Measurements from ENCODE around the gene RAMACL. TPM values are rescaled to one million over a fixed set of nuclear protein-coding genes. Genes with fewer than 3 reads are reported as not detected.

The RAMACL gene
- polyA plus RNA-seq, 3 donors: 0.20 to 3.2 (median 0.26) TPM

GRCh38 chr6:166560222-166560621, 26.3 kb downstream of the RAMACL start:
- no peak for DNase-seq (ENCODE audit: low read depth in 3 of 3, low spot score in 2 of 3)

DNA sequence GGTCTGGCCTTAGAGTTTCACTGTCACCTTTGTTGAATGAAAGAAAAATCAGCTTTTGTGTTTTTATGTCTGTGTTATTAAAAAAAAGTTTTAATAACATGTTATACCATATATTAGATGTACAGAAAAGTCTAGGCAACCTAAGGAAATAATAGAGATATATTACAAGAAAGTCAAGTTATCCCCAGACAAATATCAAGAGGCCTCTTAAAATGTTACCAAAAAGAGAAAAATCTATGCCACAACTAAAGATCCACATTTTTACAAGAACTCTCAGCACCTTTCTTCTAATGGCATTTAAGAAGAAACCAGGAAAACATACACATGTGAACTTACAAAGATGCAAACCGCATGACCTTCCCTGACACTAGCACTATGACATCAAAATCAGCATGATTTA, 26.8 kb downstream of the RAMACL start:
- DNase-seq (ENCODE audit: low read depth in 3 of 3, low spot score in 2 of 3): no peak

- no peak for DNase-seq (ENCODE audit: low read depth in 3 of 3, low spot score in 2 of 3)
Observed at GRCh38 chr6:166559211-166559610, 27.3 kb downstream of the RAMACL start.

- DNase-seq (ENCODE audit: low read depth in 3 of 3, low spot score in 2 of 3): no peak
Observed at GRCh38 chr6:166558156-166559005, 28.1 kb downstream of the RAMACL start.

GRCh38 chr6:166556863-166557322, 29.6 kb downstream of the RAMACL start:
- no peak for DNase-seq (ENCODE audit: low read depth in 3 of 3, low spot score in 2 of 3)

DNA sequence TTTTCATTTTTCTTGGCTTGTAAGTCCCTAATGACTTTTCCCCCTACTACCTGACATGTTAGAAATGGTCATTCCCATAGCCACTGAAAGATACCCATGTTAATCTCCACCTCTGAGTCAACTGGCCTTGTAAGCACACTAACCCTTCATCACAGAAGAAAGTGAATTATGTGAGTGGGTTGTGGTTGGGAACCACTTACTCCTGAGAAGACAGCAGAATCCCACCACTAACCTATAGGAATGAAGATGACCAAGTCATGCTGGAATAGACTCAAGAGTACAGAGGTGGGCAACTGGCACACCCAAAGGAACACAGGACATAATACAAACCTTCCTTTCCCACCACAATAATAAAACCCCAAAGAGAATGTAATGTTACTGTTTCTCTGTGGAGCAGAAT, 30.1 kb downstream of the RAMACL start:
- no peak for DNase-seq (ENCODE audit: low read depth in 3 of 3, low spot score in 2 of 3)

GRCh38 chr6:166555086-166555485, 31.4 kb downstream of the RAMACL start:
- DNase-seq (ENCODE audit: low read depth in 3 of 3, low spot score in 2 of 3): no peak

DNA sequence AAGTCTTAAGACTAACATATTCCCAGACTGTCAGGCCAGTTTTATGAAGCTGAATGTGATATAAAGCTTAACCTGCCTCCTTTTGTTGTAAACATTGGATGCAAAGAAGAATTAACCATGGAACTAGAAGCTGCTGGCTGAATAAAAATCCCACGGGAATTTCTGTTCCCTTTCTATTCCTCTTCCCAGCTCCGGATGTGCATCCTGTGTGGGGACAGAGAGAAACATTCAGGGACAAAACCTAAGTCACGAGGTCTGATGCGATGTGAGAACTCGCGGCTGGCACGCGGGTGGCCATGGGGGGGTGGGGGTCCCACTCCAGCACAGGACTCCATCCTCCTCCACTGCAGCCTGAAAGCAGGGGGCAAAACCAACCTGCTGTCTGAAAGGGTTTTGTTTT, 32.2 kb downstream of the RAMACL start:
- no peak for DNase-seq (ENCODE audit: low read depth in 3 of 3, low spot score in 2 of 3)

DNA sequence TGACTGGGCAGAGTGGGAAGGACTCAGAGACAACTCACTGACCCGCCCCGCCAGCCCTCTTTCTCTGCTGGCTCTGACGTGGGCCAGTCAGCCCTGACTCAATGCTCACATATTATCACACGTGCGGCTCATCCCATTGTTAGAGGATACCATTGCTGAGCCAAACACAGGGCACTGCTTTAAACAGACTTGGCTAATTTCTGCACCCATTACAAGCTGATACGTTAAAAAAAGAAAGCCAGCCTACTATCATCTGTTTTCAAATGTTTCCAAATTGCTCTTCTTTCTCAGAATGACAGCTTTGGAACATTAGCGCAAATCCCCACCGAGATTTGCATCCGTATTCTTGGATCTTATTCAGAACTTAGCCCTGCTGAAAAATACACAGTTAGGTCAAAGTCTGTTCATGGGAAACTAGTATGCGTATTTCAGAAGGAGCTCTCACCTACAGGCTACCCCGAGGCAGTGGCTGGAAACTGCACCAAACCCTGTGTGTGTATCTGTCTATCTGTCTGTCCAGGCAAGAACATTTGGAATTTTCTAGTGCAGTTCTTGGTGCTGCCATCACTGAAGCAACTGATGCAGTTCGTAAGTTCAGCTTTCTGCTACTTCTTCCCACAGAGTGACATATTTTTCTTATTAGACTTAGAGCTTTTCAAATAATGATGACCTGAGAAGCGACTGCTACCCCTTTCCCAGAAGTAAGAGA, 32.8 kb downstream of the RAMACL start:
- no peak for DNase-seq (ENCODE audit: low read depth in 3 of 3, low spot score in 2 of 3)

GRCh38 chr6:166552600-166552999, 33.9 kb downstream of the RAMACL start:
- DNase-seq (ENCODE audit: low read depth in 3 of 3, low spot score in 2 of 3): no peak

DNA sequence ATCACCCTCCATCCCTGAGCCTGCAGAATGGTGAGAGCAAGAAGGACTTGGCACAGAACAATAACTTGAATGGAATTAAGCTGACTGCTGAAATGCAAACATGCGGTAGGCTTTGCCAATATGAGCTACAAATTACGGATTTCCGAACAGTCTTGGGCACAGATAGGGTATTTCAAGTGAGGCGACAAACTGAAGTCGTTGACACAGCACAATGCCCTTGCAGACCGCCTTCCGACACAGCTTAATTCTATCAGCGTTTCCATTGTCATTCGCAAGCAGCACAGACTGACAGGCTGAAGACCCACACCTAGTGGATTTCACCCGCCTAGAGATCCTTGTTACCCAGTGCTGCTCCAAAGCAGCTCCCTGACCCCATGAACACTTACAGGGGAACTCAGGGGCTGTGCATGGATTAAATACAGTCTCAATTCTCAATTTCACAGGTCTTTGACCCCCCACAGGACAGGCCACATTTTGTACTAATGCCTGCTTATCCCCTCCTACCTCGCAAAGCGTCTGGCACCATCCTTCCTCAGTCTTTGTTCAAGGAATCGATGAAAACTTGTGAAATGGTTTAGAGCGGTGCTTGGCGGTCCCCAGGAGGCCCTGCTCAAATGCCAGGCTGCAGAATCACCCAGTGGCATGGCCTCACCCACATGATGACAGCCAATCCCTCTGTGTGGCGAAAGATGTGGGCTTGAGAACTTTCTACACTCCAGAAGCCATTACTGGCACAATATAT, 34.6 kb downstream of the RAMACL start:
- DNase-seq (ENCODE audit: low read depth in 3 of 3, low spot score in 2 of 3): no peak

DNA sequence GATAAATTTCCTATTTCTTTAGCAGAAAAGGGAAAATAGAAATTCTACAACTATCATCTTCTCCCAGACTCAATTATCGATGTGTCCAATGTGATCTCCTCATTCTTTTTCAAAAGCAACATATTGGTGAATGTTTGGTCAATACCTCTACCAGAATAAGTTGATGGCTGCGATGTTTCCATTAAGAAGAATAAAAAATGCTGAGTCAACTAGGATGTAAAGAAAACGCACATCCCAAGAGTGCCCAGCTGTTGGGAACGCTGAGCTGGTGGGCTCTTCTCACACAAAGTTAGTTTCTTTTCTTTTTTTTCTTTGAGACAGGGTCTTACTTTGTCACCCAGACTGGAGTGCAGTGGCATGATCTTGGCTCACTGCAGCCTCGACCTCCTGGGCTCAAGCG, 39.8 kb downstream of the RAMACL start:
- DNase-seq (ENCODE audit: low read depth in 3 of 3, low spot score in 2 of 3): no peak

GRCh38 chr6:166545156-166546034, 41.1 kb downstream of the RAMACL start:
- DNase-seq (ENCODE audit: low read depth in 3 of 3, low spot score in 2 of 3): no peak

- no peak for DNase-seq (ENCODE audit: low read depth in 3 of 3, low spot score in 2 of 3)
Observed at GRCh38 chr6:166544296-166544605, 42.2 kb downstream of the RAMACL start.

GRCh38 chr6:166543603-166544295, 42.7 kb downstream of the RAMACL start:
- DNase-seq (ENCODE audit: low read depth in 3 of 3, low spot score in 2 of 3): no peak

DNA sequence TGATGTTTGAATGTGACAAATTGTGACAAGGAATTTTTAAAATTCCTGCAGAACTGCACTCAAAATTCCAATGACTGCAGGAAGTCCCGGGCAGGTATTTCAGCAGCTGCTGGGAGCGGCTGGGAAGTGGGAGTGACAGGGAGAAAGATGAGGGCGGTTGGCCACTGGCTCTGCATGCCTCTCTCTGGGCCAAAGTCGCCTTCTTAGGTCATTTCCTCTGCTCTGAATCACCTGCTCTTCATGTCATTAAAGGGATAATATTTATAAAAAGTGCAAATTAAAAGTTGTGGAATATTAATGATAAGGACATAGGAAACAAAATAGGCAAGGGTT, 43.9 kb downstream of the RAMACL start:
- DNase-seq (ENCODE audit: low read depth in 3 of 3, low spot score in 2 of 3): no peak

DNA sequence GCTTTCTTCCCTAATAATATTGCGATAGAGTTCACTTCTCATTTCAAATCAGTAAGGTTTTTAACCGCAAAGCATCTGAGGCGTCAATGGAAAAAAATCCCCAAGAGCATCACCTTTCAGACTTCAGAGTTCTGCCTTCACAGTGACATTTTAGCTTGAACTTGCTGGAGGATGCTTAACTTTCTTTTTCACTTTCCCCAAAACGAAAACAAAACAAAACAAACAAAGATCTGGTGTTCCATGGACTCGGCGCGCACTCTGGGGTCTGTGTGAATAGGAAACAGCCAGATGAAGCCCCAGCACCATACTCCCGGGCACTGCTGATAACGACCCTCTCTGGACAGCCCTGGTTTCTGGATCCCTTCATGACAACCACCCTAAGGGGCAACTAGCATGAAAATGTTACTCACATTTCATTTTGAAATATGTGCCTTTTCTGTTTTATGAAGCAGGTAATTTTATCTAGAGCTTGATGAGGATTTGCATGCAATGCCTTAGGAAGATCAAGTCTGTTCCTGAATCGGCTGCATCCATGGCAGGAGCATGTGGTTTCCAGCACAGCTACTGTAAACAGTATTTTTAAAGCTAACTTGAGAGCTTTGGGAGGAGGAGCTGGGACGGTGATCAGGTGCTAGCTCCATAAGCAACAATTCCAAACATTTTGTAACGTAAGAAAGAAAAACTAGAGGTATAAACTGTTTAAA, 44.5 kb downstream of the RAMACL start:
- no peak for DNase-seq (ENCODE audit: low read depth in 3 of 3, low spot score in 2 of 3)

DNA sequence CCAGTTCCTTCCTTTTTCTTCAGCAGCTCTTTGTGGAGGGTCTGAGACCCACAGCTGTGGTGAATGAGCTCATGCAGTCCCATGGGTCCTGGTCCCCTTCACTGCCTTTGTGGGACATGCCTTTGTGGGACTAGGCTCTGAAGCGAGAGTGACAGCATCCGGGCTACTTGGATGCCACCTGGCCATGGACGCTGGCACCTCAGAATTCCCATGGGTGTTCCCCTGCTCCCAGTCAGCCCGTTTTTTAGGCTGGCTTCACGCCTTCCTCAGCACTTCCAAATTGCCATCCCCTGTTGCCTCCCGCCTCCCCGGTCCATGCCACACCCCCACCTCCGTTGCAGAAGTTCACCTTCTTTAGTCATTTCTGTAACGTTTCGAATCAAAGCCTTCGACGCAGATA, 45.1 kb downstream of the RAMACL start:
- no peak for DNase-seq (ENCODE audit: low read depth in 3 of 3, low spot score in 2 of 3)

DNA sequence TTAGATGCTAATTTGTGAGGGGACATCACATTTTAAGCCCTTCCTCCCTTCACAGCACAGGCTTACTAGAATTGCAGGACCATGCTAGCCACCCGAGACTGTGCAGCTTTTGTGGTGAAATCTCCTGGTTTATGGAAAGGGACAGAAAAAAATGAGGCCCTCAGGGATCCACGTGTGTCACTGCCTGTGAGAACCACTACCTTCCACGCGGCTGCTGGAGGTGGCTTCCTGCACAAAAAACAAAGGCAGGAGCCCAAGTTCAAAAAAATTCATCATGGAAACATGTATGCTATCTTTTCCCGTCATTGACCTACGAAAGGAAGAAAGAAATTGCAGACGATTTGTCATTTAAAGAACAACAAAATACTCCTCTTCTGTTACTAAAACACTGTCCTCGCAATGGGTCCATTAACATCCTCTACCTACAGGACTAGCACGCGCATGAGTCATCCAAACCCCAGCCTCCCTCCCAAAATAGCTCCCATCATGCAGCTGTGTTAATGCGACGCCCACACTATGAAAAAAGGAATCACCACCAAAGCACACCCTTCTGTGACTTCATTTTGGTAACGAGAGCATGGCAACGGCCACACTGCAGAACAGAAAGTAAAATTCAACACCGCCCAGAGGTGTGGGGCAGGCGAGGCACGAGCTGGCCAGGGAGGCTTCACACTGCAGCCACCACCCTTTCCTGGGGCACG, 45.7 kb downstream of the RAMACL start:
- no peak for DNase-seq (ENCODE audit: low read depth in 3 of 3, low spot score in 2 of 3)

Measured in right renal cortex interstitium (tissue), 3 donors.